Measurements from ENCODE around the gene FCHSD1.

FCHSD1 gene

DNA sequence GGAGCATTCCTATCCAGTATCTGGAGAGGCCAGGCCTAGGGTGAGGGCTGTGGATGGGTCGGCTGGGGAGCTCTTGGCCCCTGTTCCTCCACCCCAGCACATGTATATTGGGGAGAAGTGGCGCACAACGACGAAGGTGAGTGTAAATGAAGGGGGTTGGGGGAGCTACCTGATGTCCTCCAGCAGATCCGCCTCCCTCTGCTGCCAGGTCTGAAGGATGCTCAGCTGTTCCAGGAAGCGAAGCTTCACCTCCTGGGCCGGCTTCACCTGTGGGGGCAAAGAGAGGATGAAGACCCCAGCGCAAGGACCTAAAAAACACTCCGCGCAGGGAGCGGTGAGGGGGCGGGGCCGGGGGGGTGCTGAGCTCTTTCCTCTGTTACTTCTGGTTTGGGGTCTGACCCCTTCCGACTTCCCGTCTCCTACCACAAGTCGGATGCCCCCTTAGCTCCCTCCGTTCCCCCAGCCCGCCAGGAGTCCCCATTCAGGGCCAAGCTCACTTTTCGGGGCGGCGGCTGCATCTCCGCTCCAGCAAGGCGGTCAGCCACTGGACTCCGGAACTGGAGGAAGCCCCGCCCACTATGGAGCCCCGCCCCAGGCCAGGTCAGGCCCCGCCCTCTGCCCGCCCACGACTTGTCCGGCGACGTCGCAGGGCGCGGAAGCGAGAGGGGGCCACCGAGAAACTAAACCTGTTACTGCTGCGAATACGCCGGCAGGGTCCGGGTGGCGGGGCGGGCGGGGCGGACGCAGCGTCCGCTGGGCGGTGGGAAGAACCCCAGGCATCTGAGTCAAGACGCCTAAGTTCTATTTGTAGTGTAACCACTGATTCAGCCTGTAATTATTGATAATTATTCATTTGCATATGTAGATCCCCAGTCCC is at the start of gene FCHSD1:
Gene FCHSD1 (minus strand): TSS at position 568 of the 877 bp plus-strand sequence. CDS start 50 bp downstream, at position 518.
- peak; percentile 92 for DNase-seq

DNA sequence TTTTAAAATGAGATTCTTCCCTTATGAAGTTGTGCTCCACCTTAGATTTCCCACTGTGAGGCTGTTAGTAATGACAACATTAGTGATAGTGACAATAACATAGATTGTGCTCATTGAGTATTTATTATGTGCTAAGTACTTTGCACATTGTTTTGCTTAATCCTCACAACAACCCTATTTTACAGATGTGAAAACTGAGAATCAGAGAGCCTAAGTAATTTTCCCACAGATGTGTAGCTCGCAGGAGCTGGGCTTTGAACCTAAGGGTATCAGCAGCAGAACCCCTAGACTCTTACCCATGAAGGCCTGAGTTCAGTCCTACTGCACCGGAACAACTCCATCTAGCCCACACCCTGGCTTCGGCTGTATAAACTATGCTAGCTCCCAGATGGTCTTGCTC is 46.4 kb upstream of the FCHSD1 start:
- no peak for DNase-seq

DNA sequence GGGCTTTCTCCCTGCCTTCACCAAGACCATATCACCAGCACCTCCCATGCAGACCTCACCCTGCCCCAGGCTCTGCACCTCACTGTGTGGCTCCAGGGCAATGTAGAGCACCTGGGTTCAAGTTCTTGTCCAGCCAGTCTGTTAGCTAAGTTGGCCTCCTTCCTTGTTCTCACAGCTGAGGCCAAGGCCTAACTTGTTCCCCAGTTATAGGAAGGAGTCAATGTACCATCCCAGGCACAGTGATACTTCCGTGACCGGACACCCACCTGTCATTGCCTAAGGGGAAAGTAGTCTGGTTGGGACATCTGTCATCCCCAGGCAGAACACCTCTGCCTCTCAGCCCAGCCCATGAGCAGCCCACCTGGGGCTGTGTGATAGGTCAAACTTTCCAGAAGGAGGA is 45.2 kb upstream of the FCHSD1 start:
- DNase-seq = no peak

DNA sequence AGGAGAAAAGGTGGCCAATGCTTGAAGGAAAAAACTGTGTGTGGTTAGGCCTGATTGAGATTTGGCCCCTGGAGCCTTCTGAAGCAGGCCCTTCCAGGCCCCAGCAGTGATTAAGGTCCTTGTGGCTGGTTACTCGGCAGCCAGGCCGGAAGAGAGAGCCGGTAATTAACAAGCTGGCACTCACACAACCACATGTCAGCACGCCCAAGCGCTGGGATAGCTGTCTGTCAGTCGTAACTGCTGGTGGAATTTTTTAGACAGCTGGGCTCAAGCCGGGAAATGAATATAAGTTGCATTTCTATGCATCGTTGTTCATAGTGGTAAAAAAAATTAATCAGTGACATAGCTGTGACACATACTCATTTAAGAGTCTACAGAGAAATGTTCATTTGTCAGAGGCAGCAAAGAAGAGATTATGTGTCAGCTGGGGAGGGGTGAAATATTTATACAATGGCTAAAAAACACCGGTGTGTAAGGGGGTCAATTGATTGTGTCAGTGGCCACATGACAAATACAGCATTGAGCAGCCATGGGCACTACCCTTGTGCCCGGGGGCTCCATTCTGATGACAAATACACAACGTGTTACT is 44.5 kb upstream of the FCHSD1 start:
- peak; percentile 59 for DNase-seq

DNA sequence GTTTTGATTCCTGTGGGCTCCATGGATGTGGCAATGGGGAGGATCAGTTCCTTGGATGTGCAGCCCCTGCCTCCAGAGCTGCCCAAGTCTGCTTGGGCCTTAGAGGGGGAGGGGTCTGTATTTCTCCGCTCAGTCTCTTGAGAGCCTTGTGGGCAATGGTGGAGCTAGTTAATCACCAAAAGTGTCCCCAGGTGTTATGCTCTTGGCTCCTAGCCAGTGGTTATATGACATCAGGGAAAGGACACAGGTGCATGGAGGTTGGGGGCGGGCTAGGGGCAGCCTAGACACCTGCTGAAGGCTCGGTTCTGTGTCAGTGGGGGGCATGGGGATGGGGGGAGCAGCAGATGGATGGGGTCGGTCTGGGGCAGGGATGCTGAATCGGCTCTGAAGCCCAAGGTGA is 43.3 kb upstream of the FCHSD1 start:
- no peak for DNase-seq

DNA sequence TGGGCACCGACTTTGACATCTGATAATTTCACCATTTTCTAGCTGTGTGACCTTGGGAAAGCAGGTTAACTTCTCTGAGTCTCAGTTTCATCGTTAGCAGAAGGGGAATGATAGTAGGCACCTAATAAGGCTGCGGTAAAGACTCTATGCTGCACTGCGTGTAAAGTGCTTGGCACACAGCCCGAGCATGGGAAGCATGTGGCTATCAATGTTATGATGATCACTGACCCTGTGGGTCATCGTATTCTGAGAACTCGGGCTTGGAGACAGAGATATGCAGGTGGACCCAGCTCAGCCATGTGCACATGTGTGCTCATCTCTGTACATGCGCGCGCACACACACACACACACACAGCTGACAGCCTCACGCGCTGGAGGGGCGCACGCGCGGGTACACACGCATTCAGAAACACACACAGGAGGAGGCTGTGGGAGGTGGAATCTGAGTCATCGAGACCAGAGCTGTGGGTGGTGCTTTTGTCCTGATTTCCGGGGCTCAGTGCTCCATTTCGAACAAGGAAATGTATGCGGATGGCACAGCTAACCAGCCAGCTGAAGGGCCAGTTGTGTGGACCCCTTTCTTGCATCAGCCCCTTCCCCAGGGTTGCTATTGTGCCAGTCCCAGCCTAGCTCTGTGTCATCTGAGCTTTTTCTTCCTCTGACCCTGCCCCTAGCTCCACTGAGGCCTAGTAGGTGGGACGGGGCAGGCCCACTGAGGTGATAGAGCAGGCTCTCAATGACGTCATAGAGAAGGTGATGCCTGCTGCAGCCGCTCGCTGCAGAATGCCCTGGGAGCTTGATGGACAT is 41.9 kb upstream of the FCHSD1 start:
- no peak for DNase-seq

DNA sequence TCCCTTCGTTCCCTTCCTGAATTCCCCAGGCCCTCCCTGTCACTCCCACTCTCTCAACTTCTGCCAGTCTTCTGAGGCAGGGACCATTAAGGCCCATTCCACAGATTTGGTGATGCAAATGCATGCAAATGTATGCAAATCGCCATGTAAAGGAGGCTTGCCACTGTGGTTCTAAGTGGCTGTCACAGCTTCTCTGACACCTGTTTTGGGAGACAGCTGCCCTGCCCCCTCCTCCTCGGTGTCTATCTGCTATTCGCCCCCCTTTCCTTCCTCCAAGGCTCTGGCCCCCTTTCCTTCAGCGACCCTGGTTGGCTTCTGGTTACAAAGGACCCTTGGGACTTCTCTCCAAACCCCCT is 41.3 kb upstream of the FCHSD1 start:
- DNase-seq = no peak

DNA sequence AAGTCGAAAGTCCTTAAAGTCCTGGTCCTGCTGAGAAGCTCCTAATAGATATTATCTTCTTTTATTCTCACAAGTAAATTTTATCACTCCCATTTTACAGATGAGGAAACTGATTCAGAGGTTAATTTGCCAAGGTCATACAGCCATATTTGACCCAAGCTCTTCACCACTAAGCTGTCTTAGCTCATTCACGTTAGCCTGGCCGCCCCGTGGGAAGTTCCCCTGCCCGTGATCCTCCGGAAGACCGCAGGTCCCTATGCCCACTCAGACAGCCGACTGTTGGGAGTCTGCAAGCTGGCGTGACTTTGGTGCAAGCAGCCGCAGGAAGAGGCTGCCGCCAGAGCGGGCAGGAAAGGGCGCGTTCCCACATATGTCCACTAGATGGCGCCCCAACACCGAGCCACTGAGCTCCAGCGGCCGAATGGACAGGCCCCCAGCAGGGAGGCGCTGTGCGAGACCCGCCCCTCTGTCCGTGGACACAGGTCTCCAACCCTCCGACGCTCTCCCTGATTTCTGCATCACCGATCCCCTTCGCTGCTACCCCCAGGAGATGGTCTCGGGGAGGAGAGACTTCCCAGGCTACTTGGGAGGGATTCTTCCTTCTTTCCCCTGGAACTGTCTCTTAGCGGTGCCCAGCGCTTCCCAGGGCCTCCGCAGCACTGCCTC is 40.8 kb upstream of the FCHSD1 start:
- peak; percentile 89 for DNase-seq

DNA sequence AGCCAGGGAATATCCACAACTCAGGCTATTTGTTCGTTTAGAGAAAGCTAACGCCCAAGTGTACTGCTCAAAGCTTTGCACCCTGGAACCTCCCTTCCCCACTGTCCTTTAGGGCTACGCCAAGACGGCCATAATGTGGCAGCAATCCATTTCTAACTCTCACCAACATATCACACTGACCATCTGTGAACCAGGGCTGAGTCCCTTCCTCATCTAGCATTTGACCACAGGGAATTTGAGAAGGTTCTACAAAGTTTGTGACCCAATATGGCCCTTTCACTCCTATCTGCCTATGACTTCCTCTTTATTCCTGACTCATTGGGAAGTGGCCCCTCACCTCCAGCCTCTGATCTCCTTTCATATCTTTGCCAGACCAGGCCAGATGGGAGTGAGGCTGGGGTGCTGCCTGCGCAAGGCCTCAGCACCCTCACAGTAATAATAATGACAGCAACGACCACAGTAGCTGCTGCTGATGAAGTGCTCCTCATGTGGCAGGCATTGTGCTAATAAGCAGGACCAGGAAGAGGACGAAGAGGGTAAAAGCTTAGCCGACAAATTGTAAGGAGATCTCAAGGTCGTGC is 40.2 kb upstream of the FCHSD1 start:
- no peak for DNase-seq

DNA sequence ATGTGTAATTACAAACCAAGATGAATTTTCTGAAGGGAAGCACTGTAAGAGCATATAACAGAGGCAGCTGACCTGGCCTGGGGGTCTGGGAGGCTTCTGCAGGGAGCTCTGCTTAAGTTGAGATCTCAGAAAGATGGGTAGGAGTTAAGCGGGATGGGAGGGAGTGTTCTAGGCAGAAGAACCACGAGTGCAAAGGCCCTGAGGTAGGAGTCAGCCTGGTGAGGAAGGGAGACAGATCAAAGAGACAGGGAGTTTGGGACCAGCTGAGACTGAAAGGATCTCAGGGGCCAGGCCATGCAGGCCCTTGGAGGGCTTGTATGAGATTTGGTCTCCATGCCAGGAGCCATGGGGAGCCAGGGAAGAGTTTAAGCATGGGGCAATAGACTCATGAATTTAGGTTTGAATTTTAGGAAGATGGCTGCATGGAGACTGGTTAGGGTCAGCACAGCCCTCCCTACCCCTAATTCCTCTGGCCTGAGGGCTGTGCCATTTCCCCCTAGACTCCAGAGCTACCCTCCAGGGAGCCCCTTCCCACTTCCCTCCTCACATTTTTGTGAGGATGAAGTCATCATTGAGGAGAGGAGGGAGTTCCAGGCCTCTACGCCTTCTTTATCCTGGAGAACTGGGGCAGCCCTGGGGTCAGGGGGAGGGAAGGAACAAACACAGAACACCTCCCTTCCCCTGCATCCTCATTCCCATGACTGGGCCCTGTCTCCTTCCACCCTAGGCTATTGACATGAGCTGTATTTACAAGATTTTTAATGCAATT is 35.6 kb upstream of the FCHSD1 start:
- no peak for DNase-seq

DNA sequence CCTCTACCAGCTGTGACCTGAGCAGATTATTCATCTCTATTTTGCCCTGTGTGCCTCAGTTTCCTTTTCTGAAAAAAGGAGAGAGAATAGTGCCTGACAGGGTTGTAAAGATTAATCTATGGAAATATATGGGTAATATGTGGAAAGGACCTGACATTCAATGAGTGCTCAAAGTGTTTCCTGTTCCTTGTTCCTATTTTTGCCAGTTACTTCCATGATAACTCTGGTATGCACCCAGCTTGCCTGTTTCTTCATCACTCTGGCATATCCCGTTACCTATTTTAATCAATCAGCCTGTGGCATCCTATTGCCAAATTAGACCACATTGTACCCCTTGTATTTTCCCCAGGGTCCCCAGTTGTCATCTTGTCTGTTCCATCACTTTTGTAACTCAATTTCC is 34.4 kb upstream of the FCHSD1 start:
- no peak for DNase-seq

DNA sequence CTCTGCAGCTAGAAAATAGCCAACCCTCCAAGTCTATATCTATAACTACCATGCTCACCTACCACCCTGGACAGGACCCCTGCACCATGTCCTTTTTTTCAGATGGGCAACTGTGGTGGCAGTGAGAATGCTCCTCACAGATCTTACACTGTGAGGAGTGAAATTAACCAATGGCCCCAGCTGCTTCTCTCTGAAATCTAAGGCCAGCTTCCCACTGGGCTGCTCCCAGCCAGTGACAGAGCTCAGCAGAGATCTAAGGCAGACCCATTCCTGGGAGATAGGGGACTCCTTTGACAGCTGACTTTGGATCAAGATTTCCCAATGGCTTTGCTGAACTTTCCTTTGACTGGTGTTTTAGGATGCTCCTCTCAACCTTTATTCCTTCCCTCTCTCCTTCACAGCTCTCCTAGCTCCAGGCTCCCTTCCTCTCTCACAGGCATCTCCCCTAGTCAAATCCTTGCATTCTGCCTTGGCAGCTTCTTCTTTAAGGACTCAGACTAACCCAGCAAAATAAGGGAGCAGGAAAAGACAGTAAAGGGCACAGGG is 32.5 kb upstream of the FCHSD1 start:
- no peak for DNase-seq

DNA sequence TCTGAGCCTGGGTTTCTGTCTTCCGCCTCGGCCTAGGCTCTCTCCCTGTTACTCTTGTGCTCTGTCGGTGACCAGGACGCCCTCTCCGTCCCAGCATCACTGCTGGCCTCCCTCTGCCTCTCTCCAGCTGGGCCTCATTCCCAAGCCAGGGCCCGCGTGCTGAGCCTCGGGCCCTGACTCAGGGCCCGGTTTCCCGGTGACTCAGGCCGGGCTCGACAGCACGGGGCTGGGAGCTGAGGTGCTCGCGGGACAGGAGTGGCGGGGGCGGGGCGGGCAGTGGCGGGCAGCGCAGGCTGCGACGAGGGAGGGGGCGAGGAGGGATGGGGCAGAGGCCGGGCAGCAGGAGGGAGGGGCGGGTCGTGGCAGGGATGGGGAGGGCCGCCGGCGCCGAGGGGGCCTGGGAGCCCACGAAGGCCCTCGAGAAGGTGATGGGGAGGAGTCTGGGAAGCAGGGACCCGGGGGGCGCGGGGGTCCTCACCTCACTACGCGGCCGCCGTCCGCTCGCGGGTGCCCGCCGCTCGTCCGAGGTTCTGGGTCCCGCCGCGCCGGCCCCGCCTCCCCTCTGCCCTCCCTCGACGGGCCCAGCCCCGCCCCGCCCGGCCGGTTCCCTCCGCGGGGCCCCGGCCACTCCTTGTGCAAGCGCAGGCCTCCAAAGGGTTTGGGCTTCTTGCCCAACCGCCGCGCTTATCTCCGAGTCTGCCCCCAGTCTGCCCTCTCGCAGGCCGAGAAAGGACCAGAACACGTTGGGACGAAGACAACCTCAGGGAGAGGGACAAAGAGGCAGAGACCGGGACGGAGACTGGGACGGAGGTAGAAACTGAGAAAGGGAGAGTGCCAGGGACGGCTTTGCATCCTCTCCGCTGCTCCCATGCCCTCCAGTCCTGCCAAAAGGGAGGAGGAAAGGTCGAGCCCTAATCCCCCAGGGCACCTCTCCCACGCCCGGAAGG is 30.8 kb upstream of the FCHSD1 start, which contains the start of gene ARAP3:
Gene ARAP3 (minus strand): TSS at position 536 of the 947 bp plus-strand sequence. CDS start 1,744 bp downstream, outside the sequence.
- peak; percentile 78 for DNase-seq

DNA sequence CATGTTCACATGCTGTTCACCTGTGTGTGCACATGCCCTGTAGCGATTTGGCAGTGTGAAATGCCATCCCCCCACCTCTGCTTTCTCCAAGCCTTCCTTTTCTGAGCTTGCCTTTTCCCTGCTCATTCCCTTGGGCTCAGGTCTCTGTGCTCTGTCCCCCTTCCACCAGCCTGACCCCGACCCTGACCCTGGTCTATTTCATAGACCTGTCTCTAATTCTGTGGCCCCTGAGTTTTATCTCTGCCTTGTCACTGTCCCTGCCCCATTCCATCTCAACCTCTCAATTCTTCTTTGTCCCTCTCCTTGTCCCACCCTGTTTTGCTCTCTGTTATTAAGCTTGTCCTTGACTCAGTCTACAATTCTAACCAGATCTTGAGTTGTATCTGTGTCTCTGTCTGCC is 30.1 kb upstream of the FCHSD1 start:
- DNase-seq = no peak

DNA sequence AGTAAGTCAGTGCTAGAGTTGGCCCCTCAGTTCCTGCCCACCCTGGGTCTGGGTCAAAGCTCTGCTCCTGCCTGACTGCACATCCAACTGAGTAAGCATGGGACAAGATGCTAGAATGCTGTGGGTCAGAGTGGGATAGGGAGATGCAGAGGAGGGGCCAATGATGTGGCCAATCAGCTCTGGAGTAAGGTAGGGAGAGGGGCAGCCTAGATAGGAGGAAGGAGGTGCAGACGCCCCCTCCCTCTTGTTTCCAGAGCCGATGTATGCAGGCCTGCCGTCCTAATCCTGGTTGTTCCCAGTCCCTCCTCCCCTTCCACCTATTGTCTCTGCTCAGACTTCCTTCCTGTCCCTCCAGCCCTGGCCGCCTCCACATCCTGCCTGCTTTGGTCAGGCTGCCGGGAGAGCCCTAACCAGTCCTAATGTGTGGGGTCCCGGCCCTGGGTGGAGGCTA is 29.6 kb upstream of the FCHSD1 start:
- DNase-seq = peak; percentile 62

DNA sequence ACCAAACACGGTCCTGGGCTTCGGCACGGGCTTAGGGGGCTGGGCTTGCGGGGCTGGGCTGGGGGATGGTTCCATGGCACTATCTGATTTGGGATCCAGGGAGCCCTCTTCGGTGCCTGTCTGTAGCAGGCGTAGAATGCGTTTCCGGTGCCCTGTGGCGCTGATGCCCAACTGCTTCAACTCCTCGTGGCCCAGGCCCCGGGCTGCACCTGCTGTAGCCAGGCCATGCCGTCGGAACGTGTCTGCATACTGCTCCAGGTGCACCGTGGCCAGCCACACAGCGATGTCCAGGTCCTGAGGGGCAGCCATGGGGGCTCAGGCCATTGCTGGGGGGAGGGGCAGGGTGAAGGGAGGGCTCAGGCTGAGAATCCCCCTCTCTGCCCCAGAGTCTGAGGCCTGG is 29.0 kb upstream of the FCHSD1 start:
- DNase-seq = no peak

DNA sequence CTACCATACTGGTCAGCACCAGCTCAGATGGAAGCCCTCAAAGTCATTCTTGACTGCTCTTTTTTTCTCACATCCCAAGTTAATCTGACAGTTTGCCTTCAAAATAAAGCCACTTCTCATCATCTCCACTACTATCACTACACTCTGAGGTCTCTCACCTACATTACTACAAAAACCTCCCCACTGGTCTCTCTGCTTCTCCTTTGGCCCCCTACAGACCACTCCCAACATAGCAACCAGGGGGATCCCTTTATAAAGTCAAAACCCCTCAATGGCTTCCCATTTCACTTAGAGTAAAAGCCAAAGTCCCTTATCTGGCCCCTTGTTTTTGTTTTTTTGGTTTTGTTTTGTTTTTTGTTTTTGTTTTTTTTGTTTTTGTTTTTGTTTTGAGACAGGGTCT is 26.2 kb upstream of the FCHSD1 start:
- DNase-seq = no peak

DNA sequence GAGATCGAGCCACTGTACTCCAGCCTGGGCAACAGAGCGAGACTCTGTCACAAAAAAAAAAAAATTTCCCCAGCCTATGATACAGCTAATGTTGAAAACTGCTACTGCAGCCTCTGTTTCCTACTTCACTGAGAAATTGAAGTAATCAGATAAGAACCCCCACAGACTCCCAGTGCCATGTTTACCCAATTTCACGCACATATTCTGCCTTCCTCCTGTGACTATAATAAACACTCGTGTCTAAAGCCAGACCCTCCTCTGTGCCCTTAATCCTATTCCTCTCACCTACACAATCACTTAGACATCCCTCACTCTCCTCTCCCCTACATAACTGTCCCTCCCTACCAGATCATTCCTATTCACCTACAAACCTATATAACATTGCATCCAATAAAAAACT is 24.5 kb upstream of the FCHSD1 start:
- DNase-seq = no peak

DNA sequence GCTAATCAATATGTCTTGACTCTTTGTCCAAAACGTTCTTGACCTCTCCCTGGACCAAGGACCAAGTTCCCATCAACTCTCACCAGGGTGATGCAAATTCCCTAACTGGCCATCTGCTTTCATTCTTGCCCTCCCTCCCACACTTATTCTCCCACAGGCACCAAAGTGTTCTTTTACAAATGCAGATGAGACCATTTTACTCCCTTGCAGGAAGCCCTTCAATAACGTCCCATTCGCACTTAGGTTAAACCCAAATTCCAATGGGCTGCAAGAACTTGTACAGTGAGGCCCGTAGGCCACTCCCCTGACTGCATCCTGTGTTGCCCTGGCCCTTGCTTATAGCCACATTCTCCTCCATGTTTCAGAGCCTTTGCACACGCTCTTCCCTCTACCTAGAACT is 23.5 kb upstream of the FCHSD1 start:
- DNase-seq = no peak

Data from right hindlimb (tissue), 1 donor.